Measurements from ENCODE around the gene FAM184A.

DNA sequence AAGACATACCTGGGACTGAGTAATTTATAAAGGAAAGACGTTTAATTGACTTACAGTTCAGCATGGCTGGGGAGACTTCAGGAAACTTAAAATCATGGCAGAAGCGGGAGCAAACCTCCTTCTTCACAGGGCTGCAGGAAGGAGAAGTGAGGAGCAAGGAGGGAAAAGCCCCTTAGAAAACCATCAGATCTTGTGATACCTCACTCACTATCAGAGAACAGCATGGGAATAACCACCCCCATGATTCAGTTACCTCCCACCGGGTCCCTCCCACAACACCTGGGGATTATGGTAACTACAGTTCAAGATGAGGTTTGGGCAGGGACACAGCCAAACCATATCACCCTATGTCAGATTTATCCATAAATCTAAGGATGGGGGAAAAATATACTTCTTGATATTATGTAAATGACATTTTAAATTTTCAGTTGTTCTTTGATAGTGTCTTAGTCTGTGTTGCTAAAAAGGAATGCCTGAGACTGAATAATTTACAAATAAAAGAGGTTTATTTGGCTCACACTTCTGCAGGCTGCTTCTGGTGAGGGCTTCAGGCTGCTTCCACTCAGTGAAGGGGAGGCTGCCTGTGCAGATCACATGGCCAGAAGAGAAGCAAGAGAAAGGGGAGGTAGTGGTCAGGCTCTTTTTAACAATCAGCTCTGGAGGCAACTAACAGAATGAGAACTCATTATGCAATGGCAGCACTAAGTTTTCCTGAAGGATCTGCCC lies 142.3 kb downstream of the FAM184A start:
- TF ChIP-seq, protein P1, sequence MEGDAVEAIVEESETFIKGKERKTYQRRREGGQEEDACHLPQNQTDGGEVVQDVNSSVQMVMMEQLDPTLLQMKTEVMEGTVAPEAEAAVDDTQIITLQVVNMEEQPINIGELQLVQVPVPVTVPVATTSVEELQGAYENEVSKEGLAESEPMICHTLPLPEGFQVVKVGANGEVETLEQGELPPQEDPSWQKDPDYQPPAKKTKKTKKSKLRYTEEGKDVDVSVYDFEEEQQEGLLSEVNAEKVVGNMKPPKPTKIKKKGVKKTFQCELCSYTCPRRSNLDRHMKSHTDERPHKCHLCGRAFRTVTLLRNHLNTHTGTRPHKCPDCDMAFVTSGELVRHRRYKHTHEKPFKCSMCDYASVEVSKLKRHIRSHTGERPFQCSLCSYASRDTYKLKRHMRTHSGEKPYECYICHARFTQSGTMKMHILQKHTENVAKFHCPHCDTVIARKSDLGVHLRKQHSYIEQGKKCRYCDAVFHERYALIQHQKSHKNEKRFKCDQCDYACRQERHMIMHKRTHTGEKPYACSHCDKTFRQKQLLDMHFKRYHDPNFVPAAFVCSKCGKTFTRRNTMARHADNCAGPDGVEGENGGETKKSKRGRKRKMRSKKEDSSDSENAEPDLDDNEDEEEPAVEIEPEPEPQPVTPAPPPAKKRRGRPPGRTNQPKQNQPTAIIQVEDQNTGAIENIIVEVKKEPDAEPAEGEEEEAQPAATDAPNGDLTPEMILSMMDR (conservative IDR thresholded peaks at IDR 0.05; ENCODE audit: low read depth, low read length), result no peak
- no peak for TF ChIP-seq EZH2 (IDR thresholded peaks at IDR 0.05; ENCODE audit: borderline replicate concordance, low read depth, low read length, poor library complexity, severe bottlenecking)
